ENCODE results near the gene XRCC1. TPM values are rescaled to one million over a fixed set of nuclear protein-coding genes. Genes with fewer than 3 reads are reported as not detected.
"Not testable (repeated sequence)": the region's sequence is repeated elsewhere in the genome, so short reads cannot be mapped to it uniquely, and the experiment has no call there.

XRCC1 gene
- total RNA-seq, 1 donor from 2014 or later, result 6.0 TPM

DNA sequence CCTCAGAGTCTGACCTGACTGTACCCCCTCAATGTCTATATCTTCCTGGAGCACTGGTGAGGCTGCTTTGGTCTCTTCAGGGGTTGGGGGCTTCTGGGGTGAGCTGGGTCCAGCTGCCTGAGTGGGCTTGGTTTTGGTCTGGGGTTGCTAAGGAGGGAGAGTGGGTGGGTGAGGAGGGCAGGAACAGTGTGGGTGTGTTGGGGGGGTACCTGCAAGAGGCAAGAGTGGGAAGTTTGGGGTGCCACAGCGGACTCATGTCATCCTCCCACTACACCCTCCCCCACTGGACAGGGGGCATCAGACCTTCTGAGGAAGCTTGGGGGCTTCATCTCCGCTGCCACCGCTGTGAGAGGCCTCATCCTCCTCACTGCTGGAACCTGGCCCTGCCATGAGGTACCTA is 28.7 kb downstream of the XRCC1 start:
- no peak for DNase-seq (ENCODE audit: low spot score)

DNA sequence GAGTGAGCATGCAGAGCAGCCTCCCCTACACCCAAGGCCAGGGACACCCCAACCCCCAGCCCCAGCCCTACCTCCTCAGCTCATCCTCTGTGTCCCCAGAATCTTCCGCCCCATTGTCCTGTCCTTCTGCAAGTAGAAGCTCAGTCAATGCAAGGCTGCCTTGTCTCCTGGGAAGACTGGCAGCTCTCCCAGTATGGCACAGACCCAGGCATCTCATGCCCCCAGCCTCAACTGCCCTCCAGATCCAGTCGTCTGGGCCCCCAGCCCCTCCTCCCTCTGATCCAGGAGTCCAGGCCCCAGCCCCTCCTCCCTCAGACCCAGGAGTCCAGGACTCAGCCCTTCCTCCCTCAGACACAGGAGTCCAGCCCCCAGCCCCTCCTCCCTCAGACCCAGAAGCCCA is 29.3 kb downstream of the XRCC1 start:
- DNase-seq (ENCODE audit: low spot score), result no peak

GRCh38 chr19:43545276-43545675 is 30.1 kb downstream of the XRCC1 start:
- DNase-seq (ENCODE audit: low spot score), result no peak

DNA sequence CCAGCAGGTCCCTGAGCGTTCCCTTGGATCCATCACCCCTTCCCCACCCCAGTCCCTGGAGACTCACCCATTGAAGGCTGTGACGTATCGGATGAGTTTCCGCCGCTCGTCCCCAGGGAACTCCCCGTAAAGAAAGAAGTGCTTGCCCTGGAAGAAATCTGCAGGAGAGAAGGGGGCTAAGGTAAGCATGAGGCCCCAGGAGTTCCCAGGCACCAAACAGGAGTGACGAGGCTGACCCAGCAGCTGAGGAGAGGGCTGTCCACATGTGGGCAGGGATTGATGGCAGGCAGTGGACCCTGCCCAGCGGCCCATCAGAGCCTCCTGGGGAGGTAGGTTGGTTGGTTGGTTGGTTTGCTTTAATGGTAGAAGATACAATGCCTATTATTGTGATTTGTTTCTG is 31.2 kb downstream of the XRCC1 start:
- DNase-seq (ENCODE audit: low spot score), result no peak

GRCh38 chr19:43541920-43542650 is 33.2 kb downstream of the XRCC1 start:
- no peak for DNase-seq (ENCODE audit: low spot score)

- no peak for DNase-seq (ENCODE audit: low spot score)
These were observed 34.9 kb downstream of the XRCC1 start for GRCh38 chr19:43540381-43540780.

DNA sequence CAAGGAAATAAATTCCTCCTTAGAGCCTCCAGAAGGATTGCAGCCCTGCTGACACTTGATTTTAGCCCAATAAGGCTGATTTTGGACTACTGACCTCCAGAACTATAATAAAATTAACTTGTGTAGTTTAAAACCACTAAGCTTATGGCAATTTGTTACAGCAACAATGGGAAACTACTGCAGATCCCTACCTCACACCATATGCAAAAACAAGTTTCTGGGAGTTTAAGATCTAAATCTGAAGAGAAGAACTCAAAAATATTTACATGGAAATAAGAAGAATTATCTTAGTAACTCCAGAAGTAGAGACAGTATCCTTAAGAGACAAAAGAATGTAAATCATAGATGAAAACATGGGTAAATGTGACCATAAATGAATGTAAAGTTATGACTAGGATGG is 36.4 kb downstream of the XRCC1 start:
- DNase-seq (ENCODE audit: low spot score), result no peak

GRCh38 chr19:43534816-43535761 is 40.2 kb downstream of the XRCC1 start:
- peak; percentile 72 for DNase-seq (ENCODE audit: low spot score)

- no peak for DNase-seq (ENCODE audit: low spot score)
These were observed 41.0 kb downstream of the XRCC1 start for GRCh38 chr19:43534305-43534815.

DNA sequence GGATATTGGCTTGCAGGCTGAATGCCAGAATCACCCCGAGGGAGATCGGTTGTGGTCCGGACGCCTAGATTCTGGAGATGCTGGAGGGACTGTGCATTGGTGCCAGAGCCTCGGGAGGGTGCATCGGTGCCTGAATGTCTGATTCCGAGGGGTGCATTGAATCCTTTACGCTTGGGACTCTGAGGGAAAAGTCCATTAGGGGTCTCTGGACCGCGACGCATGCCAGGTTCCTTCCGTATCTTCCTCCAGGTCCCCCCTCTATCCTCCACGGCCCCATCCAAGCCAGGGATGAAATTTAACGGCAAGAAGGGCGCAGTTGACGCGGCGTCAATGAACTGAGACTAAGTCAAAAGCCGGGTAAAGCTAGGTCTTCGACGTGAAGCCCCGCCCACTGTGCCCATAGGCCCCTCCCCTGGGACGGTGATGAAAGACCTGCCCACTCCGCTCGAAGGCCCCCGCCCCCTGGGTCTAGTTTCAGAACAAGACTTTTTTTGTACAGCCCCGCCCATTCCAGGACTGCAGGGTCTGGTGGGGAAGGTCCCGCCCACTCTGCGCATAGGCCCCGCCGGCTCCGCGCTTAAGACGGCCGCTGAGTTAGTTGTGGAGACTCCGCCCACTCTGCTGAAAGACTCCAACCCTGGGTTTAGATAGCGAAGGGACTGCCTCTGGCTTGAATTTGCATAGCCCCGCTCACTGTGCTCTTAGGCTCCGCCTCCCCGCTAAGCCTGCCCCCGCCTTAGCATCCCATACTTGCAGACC is 41.6 kb downstream of the XRCC1 start:
- DNase-seq (ENCODE audit: low spot score), result peak; percentile 100

DNA sequence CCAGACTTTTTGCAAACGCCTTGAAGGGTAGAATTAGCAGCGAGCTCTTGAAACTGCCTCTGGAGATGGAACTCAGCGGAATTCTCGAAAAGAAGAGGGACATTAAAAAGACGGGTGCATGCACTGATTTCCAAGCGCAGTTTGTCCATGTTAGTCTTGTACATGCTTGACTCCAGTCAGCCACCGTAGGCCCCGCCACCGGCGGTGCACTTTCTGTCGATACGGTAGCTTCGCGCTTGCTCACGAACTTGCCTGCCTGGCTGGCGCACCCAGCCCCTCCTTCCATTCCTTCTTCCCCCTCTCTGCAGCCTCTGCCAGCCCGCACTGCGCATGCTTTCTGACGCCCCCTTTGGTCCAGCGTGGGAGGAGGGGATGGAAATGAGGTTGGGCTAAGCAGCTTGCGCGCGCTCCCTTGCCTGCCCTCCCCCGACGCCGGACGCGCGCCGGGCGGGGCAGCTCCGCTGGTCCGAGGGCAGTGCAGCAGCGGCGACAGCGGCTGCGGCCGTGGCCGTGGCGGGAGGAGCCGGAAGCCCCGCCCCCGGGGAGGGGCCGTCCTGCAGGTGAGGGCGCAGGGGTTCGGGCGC is 42.3 kb downstream of the XRCC1 start, which contains the start of gene ZNF575:
Gene ZNF575 (plus strand): TSS at position 227 of the 584 bp plus-strand sequence. CDS start 1,235 bp downstream, outside the sequence.
- peak; percentile 99 for DNase-seq (ENCODE audit: low spot score)

DNA sequence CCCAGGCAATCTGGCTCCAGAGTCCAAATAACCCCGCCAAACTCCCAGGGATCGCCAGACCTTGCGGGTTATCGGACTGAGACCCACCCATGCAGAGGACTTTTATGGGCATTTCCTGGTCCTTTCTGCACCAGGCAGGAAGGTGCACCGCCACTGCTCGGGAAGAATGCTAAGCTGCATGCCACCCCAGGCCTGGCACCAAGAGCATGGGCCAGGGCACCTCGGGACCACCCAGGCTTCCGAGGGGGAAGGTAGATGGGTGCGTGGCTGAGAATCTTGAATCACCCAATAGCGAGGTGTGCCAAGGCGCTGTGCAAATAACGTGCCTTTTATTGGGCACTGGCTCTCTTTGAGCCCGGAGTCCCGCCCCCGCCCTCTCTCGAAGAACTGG is 42.8 kb downstream of the XRCC1 start:
- DNase-seq (ENCODE audit: low spot score), result no peak

GRCh38 chr19:43527860-43528622 is 47.3 kb downstream of the XRCC1 start:
- peak; percentile 41 for DNase-seq (ENCODE audit: low spot score)

DNA sequence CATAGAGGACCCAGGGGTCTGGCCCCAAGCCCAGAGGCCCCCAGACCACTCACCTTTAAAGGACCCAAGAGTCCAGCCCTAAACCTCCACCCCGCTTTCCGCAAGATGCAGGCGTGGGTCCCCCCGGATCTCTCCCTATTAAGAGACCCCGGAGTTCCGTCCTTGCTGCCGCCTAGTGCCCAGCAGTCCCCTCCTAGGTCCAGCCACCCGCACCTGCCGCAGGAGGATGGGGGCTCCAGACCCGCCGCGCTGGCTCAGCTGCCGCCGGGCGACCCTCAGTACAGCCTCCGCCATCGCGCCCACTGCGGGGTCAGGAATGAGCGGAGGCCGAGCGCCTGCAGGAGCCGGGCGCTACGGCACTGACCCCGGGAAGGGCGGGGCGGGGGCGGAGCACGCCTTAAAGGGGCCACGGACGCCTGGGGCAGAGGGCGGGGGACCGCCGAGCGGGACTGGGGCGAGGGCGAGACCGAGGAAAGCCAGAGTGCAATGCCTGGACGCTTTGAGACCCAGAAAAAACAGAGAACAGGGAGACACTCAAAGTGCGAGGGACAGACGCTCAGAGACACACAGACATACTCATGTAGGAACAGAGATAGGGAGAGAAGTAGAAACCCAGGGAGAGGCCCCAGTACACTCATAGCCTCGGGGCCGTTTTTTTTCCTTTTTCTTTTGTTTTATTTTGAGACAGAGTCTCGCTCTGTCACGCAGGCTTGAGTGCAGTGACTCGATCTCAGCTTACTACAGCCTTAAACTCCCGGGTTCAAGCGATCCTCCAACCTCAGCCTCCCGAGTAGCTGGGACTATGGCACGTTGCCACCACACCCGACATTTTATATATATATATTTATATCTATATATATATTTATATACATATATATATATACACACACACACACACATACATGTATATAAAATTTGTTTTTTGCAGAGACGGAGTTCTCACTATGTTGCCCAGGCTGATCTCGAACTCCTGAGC is 48.2 kb downstream of the XRCC1 start, which contains the start of gene ETHE1:
Gene ETHE1 (minus strand): TSS at position 318 of the 976 bp plus-strand sequence. CDS start 24 bp downstream, at position 294.
- DNase-seq (ENCODE audit: low spot score), result peak; percentile 84

DNA sequence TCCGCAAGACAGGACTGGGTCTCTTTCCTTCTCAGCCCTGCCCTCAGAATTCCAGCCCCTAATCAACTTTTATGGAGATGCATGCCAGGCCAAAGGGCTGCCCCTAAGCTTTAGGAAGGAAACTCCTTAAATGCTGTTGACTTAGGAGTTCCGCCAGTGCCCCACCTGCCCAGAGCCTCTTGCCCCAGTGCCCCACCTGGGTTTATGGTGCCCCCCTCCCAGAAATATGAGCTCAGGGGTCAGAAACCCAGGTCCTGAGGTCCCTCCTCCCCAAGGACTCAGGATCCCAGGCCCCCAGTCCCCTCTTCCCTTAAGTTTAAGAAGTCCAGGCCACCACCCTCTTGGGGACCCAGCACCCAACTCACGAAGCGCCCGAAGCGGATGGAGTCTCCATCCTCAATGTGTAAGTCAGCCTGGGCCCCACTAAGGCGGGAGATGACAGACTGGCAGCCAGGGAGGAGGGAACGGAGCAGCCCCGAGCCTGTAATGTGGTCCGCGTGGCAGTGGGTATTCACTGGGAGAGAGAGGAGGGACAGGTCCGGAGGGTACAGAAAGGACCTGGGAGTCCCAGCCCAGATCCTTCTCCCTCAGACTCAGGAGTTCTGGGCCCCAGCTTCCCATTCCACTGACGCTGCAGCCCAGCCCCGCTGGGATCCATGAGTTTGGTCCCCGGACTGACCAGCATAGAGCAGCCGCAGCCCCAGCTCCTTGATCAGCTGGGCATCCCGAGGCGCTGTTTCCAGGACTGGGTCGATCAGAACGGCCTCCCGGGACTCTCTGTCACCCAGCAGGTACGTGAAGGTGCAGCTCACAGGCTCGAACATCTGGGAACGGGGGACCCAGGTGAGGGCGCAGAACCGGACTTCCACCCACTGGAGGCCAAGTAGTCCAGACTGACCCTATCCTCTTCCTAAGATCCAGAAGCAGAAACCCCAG is 49.2 kb downstream of the XRCC1 start:
- DNase-seq (ENCODE audit: low spot score), result no peak

DNA sequence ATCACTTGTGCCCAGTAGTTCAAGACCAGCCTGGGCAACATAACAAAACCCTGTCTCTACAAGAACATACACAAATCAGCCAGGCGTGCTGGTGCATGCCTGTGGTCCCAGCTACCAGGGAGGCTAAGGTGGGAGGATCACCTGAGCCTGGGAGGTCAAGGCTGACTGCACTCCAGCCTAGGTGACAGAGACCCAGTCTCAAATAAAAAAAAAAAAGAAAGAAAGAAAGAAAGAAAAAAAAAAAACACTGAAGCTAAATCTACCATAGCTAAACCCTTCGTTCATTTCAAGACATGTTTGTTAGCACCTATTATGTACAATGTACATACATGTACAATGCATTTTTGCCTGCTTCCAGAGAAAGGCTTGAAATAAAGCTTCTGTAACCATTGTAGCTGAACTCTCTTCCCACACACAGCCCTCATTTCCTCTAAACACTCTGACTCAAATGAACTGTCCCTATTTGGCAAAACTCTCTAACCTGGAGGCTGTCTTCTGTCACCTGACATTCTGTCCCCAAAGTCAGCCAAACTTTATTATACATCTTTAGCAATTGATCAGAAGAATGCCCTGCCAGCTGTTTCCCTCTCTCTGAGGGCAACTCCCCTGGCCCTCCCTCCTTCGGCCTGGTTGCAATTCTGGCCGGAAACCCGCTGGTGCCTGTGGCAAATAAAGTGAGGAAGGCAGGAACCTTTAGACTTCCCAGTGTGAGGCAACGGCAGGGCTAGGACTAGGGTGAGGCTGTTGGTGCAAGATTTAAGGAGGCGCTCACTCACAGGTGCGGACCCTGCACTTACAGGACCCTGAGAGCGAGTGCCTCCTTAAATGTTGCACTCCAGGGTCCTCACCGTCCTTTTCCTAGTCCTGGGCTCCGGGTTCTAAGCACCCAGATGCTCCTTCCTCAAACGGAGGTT is 50.1 kb downstream of the XRCC1 start:
- DNase-seq (ENCODE audit: low spot score), result peak; percentile 51

- not testable (repeated sequence) for DNase-seq (ENCODE audit: low spot score)
These were observed 51.6 kb downstream of the XRCC1 start for GRCh38 chr19:43523696-43524095.
